GM12878 (cell line): ENCODE results near the gene NAP1L1. TPM values are rescaled to one million over a fixed set of nuclear protein-coding genes. Genes with fewer than 3 reads are reported as not detected.

Experiments
- ATAC-seq: fragments of 200-7000 bp; cut with Tn5 transposase; 3 replicates; pipeline ENCODE4 v1.9.1; 2020; ENCODE audit warnings: mild to moderate bottlenecking, moderate library complexity
- BruUV-seq: library from RNA; stranded (reverse); fragments of 400-500 nt; replicated peaks from 2 replicates; lab custom pipeline; 2021; lab: Mats Ljungman, UMichigan
- CTCF ChIA-PET: fragments of 300-600 bp; sonication (Branson Sonifier 250); formaldehyde crosslinking; extraction: SDS; loops from one replicate; lab custom pipeline; 2021; ENCODE audit warnings: inconsistent platforms; lab: Yijun Ruan, JAX
- POLR2A ChIA-PET: fragments of 350-600 bp; formaldehyde crosslinking; extraction: SDS; loops from one replicate; lab custom pipeline; 2021; ENCODE audit warnings: inconsistent platforms; lab: Charles Lee
- RAD21 ChIA-PET: fragments of 300-600 bp; sonication (Branson Sonifier 250); formaldehyde crosslinking; loops from one replicate; lab custom pipeline; 2023; ENCODE audit warnings: antibody characterized with exemption; ENCODE audit not compliant: unreplicated experiment; lab: Charles Lee
- SMC1A ChIA-PET: fragments of 300-600 bp; sonication (Branson Sonifier 250); formaldehyde crosslinking; loops from one replicate; lab custom pipeline; 2023; ENCODE audit not compliant: unreplicated experiment, uncharacterized antibody; lab: Charles Lee
- DNase-seq: peaks from one replicate; pipeline ENCODE4 v3.0.0-alpha.2; 2011; ENCODE audit warnings: low read depth, low spot score
- FAIRE-seq: peaks from 3 replicates; lab custom pipeline; 2011; peaks lifted over from hg19 to GRCh38; lab: Jason Lieb, UNC
- H2AFZ ChIP-seq: 2 replicates; pipeline ENCODE4 v1.6.0; 2011; ENCODE audit warnings: low read depth, low read length, control low read depth; ENCODE audit not compliant: control insufficient read depth
- H3K27ac ChIP-seq: 2 replicates; pipeline ENCODE4 v1.5.1; 2011; ENCODE audit warnings: control low read depth; ENCODE audit not compliant: control insufficient read depth, insufficient read depth
- H3K27me3 ChIP-seq, 2 experiments: replicated peaks in 1 of 2; 2 replicates each; pipeline versions ENCODE4 v1.6.0 to v1.6.1; 2011; ENCODE audit warnings: low read length in 1 of 2; ENCODE audit not compliant: control insufficient read depth in 2 of 2, insufficient read depth in 2 of 2
- H3K36me3 ChIP-seq, 2 experiments: 2 replicates each; pipeline ENCODE4 v1.5.1; 2011; ENCODE audit warnings: low read length in 1 of 2; ENCODE audit not compliant: control insufficient read depth in 2 of 2, insufficient read depth in 2 of 2
- H3K4me1 ChIP-seq: 2 replicates; pipeline ENCODE4 v1.6.1; 2011; ENCODE audit warnings: mild to moderate bottlenecking, low read length, moderate library complexity, mixed read lengths; ENCODE audit not compliant: control insufficient read depth, insufficient read depth
- H3K4me2 ChIP-seq: 2 replicates; pipeline ENCODE4 v1.6.0; 2011; ENCODE audit warnings: control low read depth; ENCODE audit not compliant: control insufficient read depth, insufficient read depth
- H3K4me3 ChIP-seq: fragments of 200-600 bp; sonication (generic); 2 replicates; pipeline ENCODE4 v1.5.1; 2016
- H3K79me2 ChIP-seq: 2 replicates; pipeline ENCODE4 v1.6.0; 2011; ENCODE audit warnings: low read length; ENCODE audit not compliant: control insufficient read depth, insufficient read depth
- H3K9ac ChIP-seq: 2 replicates; pipeline ENCODE4 v1.8.0; 2011; ENCODE audit warnings: low read length, control low read depth, mixed read lengths; ENCODE audit not compliant: control insufficient read depth, insufficient read depth
- H3K9me3 ChIP-seq: replicated peaks from 3 replicates; pipeline ENCODE4 v1.5.1; 2011; ENCODE audit warnings: mild to moderate bottlenecking, low read length; ENCODE audit not compliant: control insufficient read depth, insufficient read depth
- H4K20me1 ChIP-seq: 2 replicates; pipeline ENCODE4 v1.6.0; 2011; ENCODE audit not compliant: control insufficient read depth, insufficient read depth
- NBN ChIP-seq: fragments of 450-650 bp; IDR thresholded peaks from 2 replicates; pipeline ENCODE4 v1.6.1; 2016
- WGBS: methylation state at CpG from one replicate; pipeline ENCODE4 v1.1.6; 2016; ENCODE audit warnings: low lambda C conversion rate; ENCODE audit not compliant: insufficient replicate concordance, insufficient coverage; ENCODE audit errors: missing lambda C conversion rate; 5-methylcytosine and 5-hydroxymethylcytosine counted together
- in situ Hi-C: fragments of 300-500 bp; cut with MboI; formaldehyde crosslinking; loops from 9 replicates; pipeline ENCODE4 v1.14.3; 2018; ENCODE audit warnings: mixed read lengths
- intact Hi-C: fragments of 100-400 bp; cut with micrococcal nuclease; formaldehyde crosslinking; loops from one replicate; pipeline ENCODE4 v1.14.2; 2022; ENCODE audit not compliant: unreplicated experiment
- polyA plus RNA-seq, 11 experiments: library from polyadenylated mRNA; depleted of rRNA in 4 of 11; unstranded in 6 of 11; stranded (reverse) in 5 of 11; fragments of >200 nt; fragmentation: Nextera tagmentation in 4 of 11; fragmentation: Illumina TruSeq in 1 of 11; extraction: Ambion mirVana in 4 of 11; extraction: Trizol in 1 of 11; gene quantifications; 1 replicate in 1 of 11; 2 replicates in 10 of 11; pipeline versions ENCODE4 v1.2.1 to v1.2.3, GENCODE V29; 2011 to 2016; ENCODE audit warnings: inconsistent platforms in 2 of 11, missing spikeins in 2 of 11, low read depth in 1 of 11
- total RNA-seq, 4 experiments: library from RNA; depleted of rRNA in 3 of 4; stranded (reverse); fragments of >200 nt in 3 of 4; fragmentation: Illumina TruSeq in 1 of 4; extraction: Trizol in 1 of 4; gene quantifications; 2 replicates each; pipeline versions ENCODE4 v1.2.1 to v1.2.3, GENCODE V29; 2013 to 2021
- TF ChIP-seq, protein P1 (sequence below), 3 experiments: IDR thresholded peaks in 2 of 3; conservative IDR thresholded peaks in 1 of 3; 2 replicates each; pipeline ENCODE4 v1.5.1; 2011; ENCODE audit warnings: low read depth in 3 of 3, low read length in 3 of 3, mild to moderate bottlenecking in 3 of 3, control low read depth in 2 of 3, moderate library complexity in 2 of 3, inconsistent platforms in 1 of 3, mixed read lengths in 1 of 3; ENCODE audit not compliant: control insufficient read depth in 2 of 3, insufficient read depth in 1 of 3; ENCODE audit errors: extremely low read depth in 1 of 3

Gene NAP1L1
- total and polyA plus RNA-seq, 10 of the 15 experiments (the other 5 are each of a cell fraction or from before 2014, with no cell fraction given) = 256 to 1,036 (median 536) TPM

DNA sequence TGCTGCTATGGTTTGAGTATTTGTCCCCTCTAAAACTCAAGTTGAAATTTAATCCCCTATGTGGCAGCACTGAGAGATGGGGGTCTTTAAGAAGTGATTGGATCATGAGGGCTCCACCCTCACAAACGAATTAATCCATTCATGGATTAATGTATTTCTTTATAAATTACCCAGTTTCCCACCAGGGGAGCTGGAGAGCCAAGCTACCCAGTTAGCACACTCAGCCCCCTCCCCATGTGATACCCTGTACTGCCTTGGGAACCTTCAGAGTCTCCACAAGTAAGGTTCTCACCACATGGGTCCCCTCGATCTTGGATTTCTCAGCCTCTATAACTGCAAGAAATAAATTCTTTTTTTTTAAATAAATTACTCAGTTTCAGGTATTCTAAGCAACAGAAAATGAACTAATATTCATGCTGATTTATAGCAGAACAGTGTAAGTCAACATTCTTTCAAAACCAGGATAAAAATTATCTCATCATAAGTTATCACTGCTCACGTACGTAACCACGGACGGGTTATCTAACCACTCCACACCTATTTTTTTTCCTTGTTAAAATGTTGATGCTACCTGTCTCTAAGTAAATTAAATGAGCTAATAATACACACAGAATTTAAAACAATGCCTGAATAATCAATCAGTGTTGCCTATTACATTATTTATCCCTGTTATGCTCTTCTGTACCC, 3.6 kb downstream of the NAP1L1 start:
- H3K4me3 ChIP-seq = peak overlapping the region; percentile 74; the same call in 1 of the 2 replicates
- in situ Hi-C loops = loop anchor here (25.0 kb wide), 1 partner anchor 981 kb away; the partner anchor contains the start of gene E2F7
- POLR2A ChIA-PET = no interaction called here

More for the DNA sequence above, 3.6 kb downstream of the NAP1L1 start:
- intact Hi-C loops = loop anchor here (5.0 to 10.0 kb wide), 6 partner anchors 61 to 684 kb away; partner anchors contain the start of genes OSBPL8 and ZDHHC17
- WGBS = 75% methylated on average over 6 of the region's 6 CpGs
- ChIA-PET SMC1A (interaction anchor here (1.0 to 4.4 kb wide), 7 partner anchors 8 to 554 kb away, joined by 3 to 29 read pairs (median 4); no protein-coding TSS in a partner anchor), RAD21 (interaction anchor here (1.2 to 1.8 kb wide), 2 partner anchors 78 to 266 kb away, joined by 3 to 6 read pairs; no protein-coding TSS in a partner anchor), CTCF (interaction anchor here (0.9 to 2.7 kb wide), 6 partner anchors 8 to 553 kb away, joined by 3 to 9 read pairs (median 4); no protein-coding TSS in a partner anchor)
- Histone ChIP-seq H2AFZ (no peak overlapping the region), H3K9ac (no peak overlapping the region), H3K4me1 (peaks cover 7% of the 10 kb centered on the region; the same call in 1 of the 2 replicates), H3K36me3 (0 out of 4 replicates have a peak, but pooled peaks cover 0 to 2% of the 10 kb centered on the region in 2 experiments), H4K20me1 (no peaks in the 10 kb centered on the region), H3K27ac (no peak overlapping the region), H3K27me3 (no peaks in the 10 kb centered on the region; a peak in 1 of 4 replicates), H3K9me3 (no peaks in the 10 kb centered on the region), H3K79me2 (peaks cover 84% of the 10 kb centered on the region), H3K4me2 (peak overlapping the region; percentile 52)
- DNase-seq (no peak), FAIRE-seq (no peak), ATAC-seq (no peak)
- no TSS peak for BruUV-seq
- no peak for TF ChIP-seq NBN
- TF ChIP-seq, protein P1, sequence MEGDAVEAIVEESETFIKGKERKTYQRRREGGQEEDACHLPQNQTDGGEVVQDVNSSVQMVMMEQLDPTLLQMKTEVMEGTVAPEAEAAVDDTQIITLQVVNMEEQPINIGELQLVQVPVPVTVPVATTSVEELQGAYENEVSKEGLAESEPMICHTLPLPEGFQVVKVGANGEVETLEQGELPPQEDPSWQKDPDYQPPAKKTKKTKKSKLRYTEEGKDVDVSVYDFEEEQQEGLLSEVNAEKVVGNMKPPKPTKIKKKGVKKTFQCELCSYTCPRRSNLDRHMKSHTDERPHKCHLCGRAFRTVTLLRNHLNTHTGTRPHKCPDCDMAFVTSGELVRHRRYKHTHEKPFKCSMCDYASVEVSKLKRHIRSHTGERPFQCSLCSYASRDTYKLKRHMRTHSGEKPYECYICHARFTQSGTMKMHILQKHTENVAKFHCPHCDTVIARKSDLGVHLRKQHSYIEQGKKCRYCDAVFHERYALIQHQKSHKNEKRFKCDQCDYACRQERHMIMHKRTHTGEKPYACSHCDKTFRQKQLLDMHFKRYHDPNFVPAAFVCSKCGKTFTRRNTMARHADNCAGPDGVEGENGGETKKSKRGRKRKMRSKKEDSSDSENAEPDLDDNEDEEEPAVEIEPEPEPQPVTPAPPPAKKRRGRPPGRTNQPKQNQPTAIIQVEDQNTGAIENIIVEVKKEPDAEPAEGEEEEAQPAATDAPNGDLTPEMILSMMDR (IDR thresholded peaks at IDR 0.05 in 2 of 3, conservative IDR thresholded peaks at IDR 0.05 in 1 of 3; ENCODE audit: control insufficient read depth in 2 of 3, extremely low read depth in 1 of 3, insufficient read depth in 1 of 3, low read depth in 3 of 3, low read length in 3 of 3) = peak in 2 of 3 experiments; percentile 24 to 26; a peak in 1 of 6 replicates
